GM12874 (cell line): ENCODE results near the gene CTIF.

Experiments used
- TF ChIP-seq, protein P1 (sequence below): IDR thresholded peaks from 2 replicates; pipeline ENCODE4 v1.5.1; 2011; ENCODE audit warnings: low read depth, mild to moderate bottlenecking, control low read depth, low read length, moderate library complexity; ENCODE audit not compliant: insufficient read depth

CTIF gene

GRCh38 chr18:48824231-48824970, 285.6 kb downstream of the CTIF start:
- TF ChIP-seq, protein P1, sequence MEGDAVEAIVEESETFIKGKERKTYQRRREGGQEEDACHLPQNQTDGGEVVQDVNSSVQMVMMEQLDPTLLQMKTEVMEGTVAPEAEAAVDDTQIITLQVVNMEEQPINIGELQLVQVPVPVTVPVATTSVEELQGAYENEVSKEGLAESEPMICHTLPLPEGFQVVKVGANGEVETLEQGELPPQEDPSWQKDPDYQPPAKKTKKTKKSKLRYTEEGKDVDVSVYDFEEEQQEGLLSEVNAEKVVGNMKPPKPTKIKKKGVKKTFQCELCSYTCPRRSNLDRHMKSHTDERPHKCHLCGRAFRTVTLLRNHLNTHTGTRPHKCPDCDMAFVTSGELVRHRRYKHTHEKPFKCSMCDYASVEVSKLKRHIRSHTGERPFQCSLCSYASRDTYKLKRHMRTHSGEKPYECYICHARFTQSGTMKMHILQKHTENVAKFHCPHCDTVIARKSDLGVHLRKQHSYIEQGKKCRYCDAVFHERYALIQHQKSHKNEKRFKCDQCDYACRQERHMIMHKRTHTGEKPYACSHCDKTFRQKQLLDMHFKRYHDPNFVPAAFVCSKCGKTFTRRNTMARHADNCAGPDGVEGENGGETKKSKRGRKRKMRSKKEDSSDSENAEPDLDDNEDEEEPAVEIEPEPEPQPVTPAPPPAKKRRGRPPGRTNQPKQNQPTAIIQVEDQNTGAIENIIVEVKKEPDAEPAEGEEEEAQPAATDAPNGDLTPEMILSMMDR: no peak

GRCh38 chr18:48825101-48825745, 286.4 kb downstream of the CTIF start:
- TF ChIP-seq, protein P1: no peak

- TF ChIP-seq, protein P1: no peak
Measured at GRCh38 chr18:48826271-48826670, 287.4 kb downstream of the CTIF start.

DNA sequence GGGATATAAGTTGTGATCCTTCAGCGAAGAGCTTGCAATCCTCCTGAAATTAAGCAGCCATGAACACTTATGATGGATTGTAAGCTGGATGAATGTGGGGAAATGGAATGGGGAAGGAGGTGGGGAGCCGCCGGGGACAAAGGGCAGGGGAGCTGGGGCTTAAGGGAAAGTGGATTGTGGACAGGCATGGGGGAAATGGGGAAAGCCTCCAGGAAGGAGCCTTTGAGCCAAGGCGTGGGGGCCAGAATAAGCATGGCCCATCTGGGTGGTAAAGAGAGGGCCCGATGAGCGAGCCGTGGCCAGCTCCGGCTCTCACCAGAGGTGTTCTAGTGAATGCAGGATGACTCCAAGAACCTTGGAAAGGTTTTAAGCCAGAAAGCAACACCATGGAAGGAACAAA, 288.0 kb downstream of the CTIF start:
- TF ChIP-seq, protein P1: no peak

DNA sequence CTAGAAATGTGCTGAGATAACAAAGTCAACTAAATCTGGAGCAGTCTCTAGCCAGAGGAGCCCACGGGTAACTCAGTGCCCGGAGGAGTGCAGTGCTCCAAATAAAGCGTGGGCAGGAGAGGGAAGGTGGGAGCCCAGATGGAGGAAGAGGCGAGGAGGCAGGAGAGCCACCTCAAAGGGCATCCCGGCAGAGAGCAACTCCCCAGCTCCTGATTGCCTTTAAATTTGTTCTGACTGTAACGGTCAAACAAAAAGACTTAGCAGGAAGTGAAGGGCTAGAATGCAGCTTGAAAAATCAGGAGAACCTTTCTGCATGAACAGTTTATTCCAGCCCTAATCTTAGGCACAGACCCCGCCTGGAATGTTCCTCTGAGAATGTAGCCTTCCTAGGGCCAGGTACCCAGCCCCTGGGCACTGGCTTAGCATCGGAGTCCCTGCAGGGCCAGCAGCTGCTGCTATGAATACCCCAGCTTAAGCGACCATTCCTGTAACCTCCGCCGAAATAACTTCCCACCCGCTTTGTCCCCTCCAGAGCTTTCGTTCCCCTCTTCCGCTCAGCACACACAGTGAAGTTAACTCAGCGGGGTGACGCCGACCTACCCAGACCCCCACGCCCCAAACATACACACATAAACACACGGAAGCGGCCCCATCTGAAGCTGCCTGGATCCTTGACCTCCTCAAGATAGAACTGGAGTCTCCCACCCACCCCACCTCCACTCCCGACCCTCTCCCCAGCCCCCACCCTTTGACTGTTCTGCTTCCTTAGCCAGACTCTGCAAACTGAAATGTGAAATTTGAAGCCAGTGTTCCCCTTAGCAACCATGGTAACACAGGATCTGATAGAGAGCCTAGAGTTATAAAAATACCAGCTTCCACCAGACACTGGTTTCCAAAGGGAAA, 288.7 kb downstream of the CTIF start:
- TF ChIP-seq, protein P1: no peak

- TF ChIP-seq, protein P1: no peak
Measured at GRCh38 chr18:48828194-48828545, 289.3 kb downstream of the CTIF start.
